GM12878 (cell line): Measurements from ENCODE around the gene SLC39A6. TPM values are rescaled to one million over a fixed set of nuclear protein-coding genes. Genes with fewer than 3 reads are reported as not detected.

ENCODE experiments used
- BACH1 ChIP-seq: fragments of 450-650 bp; IDR thresholded peaks from 2 replicates; pipeline ENCODE4 v1.6.1; 2017; ENCODE audit warnings: mild to moderate bottlenecking, borderline replicate concordance
- BMI1 ChIP-seq: fragments of 450-650 bp; IDR thresholded peaks from 2 replicates; pipeline ENCODE4 v1.6.1; 2016; ENCODE audit warnings: mild to moderate bottlenecking, moderate library complexity, borderline replicate concordance
- CEBPB ChIP-seq, 2 experiments: fragments of 150-350 bp in 1 of 2; IDR thresholded peaks; 2 replicates each; pipeline ENCODE4 v1.6.1; 2012 to 2014; ENCODE audit warnings: low read depth in 2 of 2, low read length in 2 of 2, borderline replicate concordance in 1 of 2, inconsistent platforms in 1 of 2
- CHD2 ChIP-seq: IDR thresholded peaks from 2 replicates; pipeline ENCODE4 v1.6.1; 2011; ENCODE audit warnings: low read depth, low read length, improper control_type of control experiment, borderline replicate concordance
- CREB1 ChIP-seq: IDR thresholded peaks from 2 replicates; pipeline ENCODE4 v1.6.1; 2012; ENCODE audit warnings: low read depth, mild to moderate bottlenecking, inconsistent platforms
- EP300 ChIP-seq, 2 experiments: fragments of 150-350 bp in 1 of 2; IDR thresholded peaks; 2 replicates each; pipeline ENCODE4 v1.6.1; 2011 to 2012; ENCODE audit warnings: low read depth in 2 of 2, low read length in 2 of 2, borderline replicate concordance in 1 of 2, improper control_type of control experiment in 1 of 2, inconsistent platforms in 1 of 2; ENCODE audit not compliant: control insufficient read depth in 1 of 2
- EZH2 ChIP-seq: IDR thresholded peaks from 2 replicates; pipeline ENCODE4 v1.6.1; 2012; ENCODE audit warnings: low read depth, mild to moderate bottlenecking, control low read depth, inconsistent platforms, low read length, borderline replicate concordance; ENCODE audit not compliant: control insufficient read depth
- IRF4 ChIP-seq: IDR thresholded peaks from 2 replicates; pipeline ENCODE4 v1.6.1; 2011; ENCODE audit warnings: low read depth, low read length
- MYB ChIP-seq: fragments of 150-350 bp; IDR thresholded peaks from 2 replicates; pipeline ENCODE4 v1.6.1; 2014; ENCODE audit warnings: mild to moderate bottlenecking, low read depth, low read length, borderline replicate concordance
- NFIC ChIP-seq: IDR thresholded peaks from 2 replicates; pipeline ENCODE4 v1.6.1; 2012; ENCODE audit warnings: low read depth, mild to moderate bottlenecking, inconsistent platforms, low read length, moderate library complexity
- PAX8 ChIP-seq: fragments of 450-650 bp; IDR thresholded peaks from 2 replicates; pipeline ENCODE4 v1.6.1; 2017; ENCODE audit warnings: mild to moderate bottlenecking, moderate library complexity
- RFX5 ChIP-seq: IDR thresholded peaks from 2 replicates; pipeline ENCODE4 v1.6.1; 2011; ENCODE audit warnings: low read depth, low read length, improper control_type of control experiment
- SPI1 ChIP-seq: IDR thresholded peaks from 2 replicates; pipeline ENCODE4 v1.6.1; 2011; ENCODE audit warnings: low read depth, mild to moderate bottlenecking, low read length, moderate library complexity, borderline replicate concordance; ENCODE audit not compliant: insufficient read depth
- SRF ChIP-seq, 2 experiments: IDR thresholded peaks; 2 replicates each; pipeline ENCODE4 v1.6.1; 2011; ENCODE audit warnings: low read depth in 2 of 2, low read length in 2 of 2, mild to moderate bottlenecking in 1 of 2, moderate library complexity in 1 of 2
- STAT3 ChIP-seq: IDR thresholded peaks from 2 replicates; pipeline ENCODE4 v1.6.1; 2011; ENCODE audit warnings: low read depth, low read length, improper control_type of control experiment
- YBX1 ChIP-seq: fragments of 450-650 bp; IDR thresholded peaks from 2 replicates; pipeline ENCODE4 v1.6.1; 2016; ENCODE audit warnings: antibody characterized with exemption
- YY1 ChIP-seq: IDR thresholded peaks from 2 replicates; pipeline ENCODE4 v1.6.1; 2011; ENCODE audit warnings: low read depth, mild to moderate bottlenecking, low read length
- ZBED1 ChIP-seq: IDR thresholded peaks from 2 replicates; pipeline ENCODE4 v1.6.1; 2016; ENCODE audit warnings: borderline replicate concordance
- ZNF24 ChIP-seq: fragments of 450-650 bp; IDR thresholded peaks from 2 replicates; pipeline ENCODE4 v1.6.1; 2017; ENCODE audit warnings: antibody characterized with exemption, mild to moderate bottlenecking
- polyA plus RNA-seq, 11 experiments: library from polyadenylated mRNA; depleted of rRNA in 4 of 11; unstranded in 6 of 11; stranded (reverse) in 5 of 11; fragments of >200 nt; fragmentation: Nextera tagmentation in 4 of 11; fragmentation: Illumina TruSeq in 1 of 11; extraction: Ambion mirVana in 4 of 11; extraction: Trizol in 1 of 11; gene quantifications; 1 replicate in 1 of 11; 2 replicates in 10 of 11; pipeline versions ENCODE4 v1.2.1 to v1.2.3, GENCODE V29; 2011 to 2016; ENCODE audit warnings: inconsistent platforms in 2 of 11, missing spikeins in 2 of 11, low read depth in 1 of 11
- total RNA-seq, 4 experiments: library from RNA; depleted of rRNA in 3 of 4; stranded (reverse); fragments of >200 nt in 3 of 4; fragmentation: Illumina TruSeq in 1 of 4; extraction: Trizol in 1 of 4; gene quantifications; 2 replicates each; pipeline versions ENCODE4 v1.2.1 to v1.2.3, GENCODE V29; 2013 to 2021
- TF ChIP-seq, protein P1 (sequence below): fragments of 450-650 bp; IDR thresholded peaks from 2 replicates; pipeline ENCODE4 v1.6.1; 2016; ENCODE audit warnings: mild to moderate bottlenecking, moderate library complexity, borderline replicate concordance
- TF ChIP-seq, protein P2 (sequence below): IDR thresholded peaks from 2 replicates; pipeline ENCODE4 v1.6.1; 2011; ENCODE audit warnings: mild to moderate bottlenecking, low read depth, low read length, moderate library complexity; ENCODE audit not compliant: insufficient replicate concordance
- TF ChIP-seq, protein P3 (sequence below): fragments of 450-650 bp; IDR thresholded peaks from 2 replicates; pipeline ENCODE4 v1.6.1; 2017; ENCODE audit warnings: mild to moderate bottlenecking, low read depth, inconsistent platforms; ENCODE audit not compliant: poor library complexity, severe bottlenecking

The SLC39A6 gene
- total and polyA plus RNA-seq, 10 of the 15 experiments (the other 5 are each of a cell fraction or from before 2014, with no cell fraction given) = 12.4 to 65.9 (median 41.3) TPM

DNA sequence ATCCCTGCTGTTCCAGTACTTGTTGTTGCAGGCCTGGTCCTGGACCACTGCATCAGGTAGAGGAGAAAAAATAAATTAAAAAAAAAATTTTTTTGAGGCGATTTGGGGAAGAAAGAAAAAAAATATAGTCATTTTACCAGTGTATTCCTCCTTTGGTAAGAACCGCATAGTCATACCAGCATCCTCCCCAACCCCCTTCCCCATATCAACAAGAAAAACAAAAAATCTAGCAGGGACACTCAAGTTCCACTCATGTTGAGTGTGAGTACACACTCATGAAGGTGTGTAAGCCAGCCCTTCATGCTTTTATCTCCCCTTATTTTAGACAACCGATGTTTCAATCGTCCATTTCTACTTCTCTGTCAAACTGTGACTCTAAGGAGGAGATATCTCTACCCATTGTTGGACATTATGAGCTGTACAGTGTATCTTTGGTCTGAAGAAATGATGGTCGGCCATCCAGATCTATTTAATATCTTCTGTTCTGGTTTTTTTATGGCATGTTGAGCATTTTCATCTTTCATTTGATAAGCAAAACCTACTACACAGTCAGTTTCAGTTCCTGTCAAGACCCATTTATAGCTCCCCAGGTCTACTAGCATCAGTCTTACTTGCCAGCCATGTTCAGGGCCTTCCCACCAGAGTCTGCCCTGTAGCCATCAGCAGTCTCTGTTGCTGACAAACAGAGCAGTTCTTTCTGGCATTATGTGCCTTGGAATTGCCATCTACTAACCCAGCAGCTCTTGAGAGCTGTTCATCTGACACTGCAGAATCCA, 20.6 kb upstream of the SLC39A6 start (continued):
- TF ChIP-seq, protein P1, sequence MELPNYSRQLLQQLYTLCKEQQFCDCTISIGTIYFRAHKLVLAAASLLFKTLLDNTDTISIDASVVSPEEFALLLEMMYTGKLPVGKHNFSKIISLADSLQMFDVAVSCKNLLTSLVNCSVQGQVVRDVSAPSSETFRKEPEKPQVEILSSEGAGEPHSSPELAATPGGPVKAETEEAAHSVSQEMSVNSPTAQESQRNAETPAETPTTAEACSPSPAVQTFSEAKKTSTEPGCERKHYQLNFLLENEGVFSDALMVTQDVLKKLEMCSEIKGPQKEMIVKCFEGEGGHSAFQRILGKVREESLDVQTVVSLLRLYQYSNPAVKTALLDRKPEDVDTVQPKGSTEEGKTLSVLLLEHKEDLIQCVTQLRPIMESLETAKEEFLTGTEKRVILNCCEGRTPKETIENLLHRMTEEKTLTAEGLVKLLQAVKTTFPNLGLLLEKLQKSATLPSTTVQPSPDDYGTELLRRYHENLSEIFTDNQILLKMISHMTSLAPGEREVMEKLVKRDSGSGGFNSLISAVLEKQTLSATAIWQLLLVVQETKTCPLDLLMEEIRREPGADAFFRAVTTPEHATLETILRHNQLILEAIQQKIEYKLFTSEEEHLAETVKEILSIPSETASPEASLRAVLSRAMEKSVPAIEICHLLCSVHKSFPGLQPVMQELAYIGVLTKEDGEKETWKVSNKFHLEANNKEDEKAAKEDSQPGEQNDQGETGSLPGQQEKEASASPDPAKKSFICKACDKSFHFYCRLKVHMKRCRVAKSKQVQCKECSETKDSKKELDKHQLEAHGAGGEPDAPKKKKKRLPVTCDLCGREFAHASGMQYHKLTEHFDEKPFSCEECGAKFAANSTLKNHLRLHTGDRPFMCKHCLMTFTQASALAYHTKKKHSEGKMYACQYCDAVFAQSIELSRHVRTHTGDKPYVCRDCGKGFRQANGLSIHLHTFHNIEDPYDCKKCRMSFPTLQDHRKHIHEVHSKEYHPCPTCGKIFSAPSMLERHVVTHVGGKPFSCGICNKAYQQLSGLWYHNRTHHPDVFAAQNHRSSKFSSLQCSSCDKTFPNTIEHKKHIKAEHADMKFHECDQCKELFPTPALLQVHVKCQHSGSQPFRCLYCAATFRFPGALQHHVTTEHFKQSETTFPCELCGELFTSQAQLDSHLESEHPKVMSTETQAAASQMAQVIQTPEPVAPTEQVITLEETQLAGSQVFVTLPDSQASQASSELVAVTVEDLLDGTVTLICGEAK = no peak
- TF ChIP-seq CEBPB (IDR thresholded peaks at IDR 0.05; ENCODE audit: borderline replicate concordance in 1 of 2, low read depth in 2 of 2, low read length in 2 of 2) (no peak), EP300 (IDR thresholded peaks at IDR 0.05; ENCODE audit: borderline replicate concordance in 1 of 2, control insufficient read depth in 1 of 2, low read depth in 2 of 2, low read length in 2 of 2) (0 out of 4 replicates have a peak, but pooled peaks of 1 of the 2 experiments have one; percentile 31), SRF (IDR thresholded peaks at IDR 0.05; ENCODE audit: low read depth in 2 of 2, low read length in 2 of 2) (peak; percentile 37 to 57; a peak in 3 of 4 replicates), YY1 (peak; percentile 71), BMI1 (no peak), PAX8 (no peak), BACH1 (no peak), RFX5 (no peak), YBX1 (no peak), ZBED1 (no peak), NFIC (peak; percentile 47; the same call in 1 of the 2 replicates), IRF4 (peak; percentile 73; the same call in 1 of the 2 replicates), CREB1 (0 out of 2 replicates have a peak, but pooled peaks have one; percentile 15), MYB (no peak), SPI1 (peak; percentile 96), STAT3 (no peak), CHD2 (no peak), ZNF24 (peak; percentile 57; the same call in 1 of the 2 replicates), EZH2 (no peak)
- TF ChIP-seq, protein P2, sequence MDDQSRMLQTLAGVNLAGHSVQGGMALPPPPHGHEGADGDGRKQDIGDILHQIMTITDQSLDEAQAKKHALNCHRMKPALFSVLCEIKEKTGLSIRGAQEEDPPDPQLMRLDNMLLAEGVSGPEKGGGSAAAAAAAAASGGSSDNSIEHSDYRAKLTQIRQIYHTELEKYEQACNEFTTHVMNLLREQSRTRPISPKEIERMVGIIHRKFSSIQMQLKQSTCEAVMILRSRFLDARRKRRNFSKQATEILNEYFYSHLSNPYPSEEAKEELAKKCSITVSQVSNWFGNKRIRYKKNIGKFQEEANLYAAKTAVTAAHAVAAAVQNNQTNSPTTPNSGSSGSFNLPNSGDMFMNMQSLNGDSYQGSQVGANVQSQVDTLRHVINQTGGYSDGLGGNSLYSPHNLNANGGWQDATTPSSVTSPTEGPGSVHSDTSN = no peak
- TF ChIP-seq, protein P3, sequence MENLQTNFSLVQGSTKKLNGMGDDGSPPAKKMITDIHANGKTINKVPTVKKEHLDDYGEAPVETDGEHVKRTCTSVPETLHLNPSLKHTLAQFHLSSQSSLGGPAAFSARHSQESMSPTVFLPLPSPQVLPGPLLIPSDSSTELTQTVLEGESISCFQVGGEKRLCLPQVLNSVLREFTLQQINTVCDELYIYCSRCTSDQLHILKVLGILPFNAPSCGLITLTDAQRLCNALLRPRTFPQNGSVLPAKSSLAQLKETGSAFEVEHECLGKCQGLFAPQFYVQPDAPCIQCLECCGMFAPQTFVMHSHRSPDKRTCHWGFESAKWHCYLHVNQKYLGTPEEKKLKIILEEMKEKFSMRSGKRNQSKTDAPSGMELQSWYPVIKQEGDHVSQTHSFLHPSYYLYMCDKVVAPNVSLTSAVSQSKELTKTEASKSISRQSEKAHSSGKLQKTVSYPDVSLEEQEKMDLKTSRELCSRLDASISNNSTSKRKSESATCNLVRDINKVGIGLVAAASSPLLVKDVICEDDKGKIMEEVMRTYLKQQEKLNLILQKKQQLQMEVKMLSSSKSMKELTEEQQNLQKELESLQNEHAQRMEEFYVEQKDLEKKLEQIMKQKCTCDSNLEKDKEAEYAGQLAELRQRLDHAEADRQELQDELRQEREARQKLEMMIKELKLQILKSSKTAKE = no peak
